ENCODE measurements around the gene CDKL4. TPM values are rescaled to one million over a fixed set of nuclear protein-coding genes. Genes with fewer than 3 reads are reported as not detected.
"Not testable (repeated sequence)": the region's sequence is repeated elsewhere in the genome, so short reads cannot be mapped to it uniquely, and the experiment has no call there.

The CDKL4 gene
- total and polyA plus RNA-seq, 12 donors, result 0.16 to 3.9 (median 1.5) TPM

DNA sequence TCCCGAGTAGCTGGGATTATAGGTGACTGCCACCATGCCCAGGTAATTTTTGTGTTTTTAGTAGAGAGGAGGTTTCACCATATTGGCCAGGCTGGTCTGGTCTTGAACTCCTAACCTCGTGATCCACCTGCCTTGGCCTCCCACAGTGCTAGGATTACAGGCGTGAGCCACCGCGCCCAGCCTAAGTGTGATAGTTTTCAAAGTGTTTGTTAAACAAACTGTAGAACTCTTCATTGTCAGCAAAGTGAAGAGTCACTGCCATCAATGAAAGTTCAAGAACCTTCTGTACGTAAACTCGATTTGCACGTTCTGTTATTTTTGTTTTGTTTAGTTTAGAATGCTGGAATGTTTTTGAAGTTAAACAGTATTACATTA, 104.9 kb downstream of the CDKL4 start:
- Histone ChIP-seq H3K4me1 (replicated peaks in 1 of 2) (peaks cover 19 to 25% of the 10 kb centered on the region in 2 donors), H3K36me3 (replicated peaks in 1 of 2) (no peaks in the 10 kb centered on the region), H3K27me3 (no peaks in the 10 kb centered on the region), H3K4me3 (no peak overlapping the region), H3K27ac (no peak overlapping the region), H3K9me3 (replicated peaks in 1 of 3) (no peaks in the 10 kb centered on the region)
- TF ChIP-seq CTCF (IDR thresholded peaks at IDR 0.05) (no peak), POLR2A (IDR thresholded peaks at IDR 0.05) (no peak)
- 89 to 94% (median 93%) methylated on average over 8 of the region's 8 CpGs for WGBS, 4 donors
- DNase-seq, result no peak
- intact Hi-C loops (cut with DNase I), result no loop called here

DNA sequence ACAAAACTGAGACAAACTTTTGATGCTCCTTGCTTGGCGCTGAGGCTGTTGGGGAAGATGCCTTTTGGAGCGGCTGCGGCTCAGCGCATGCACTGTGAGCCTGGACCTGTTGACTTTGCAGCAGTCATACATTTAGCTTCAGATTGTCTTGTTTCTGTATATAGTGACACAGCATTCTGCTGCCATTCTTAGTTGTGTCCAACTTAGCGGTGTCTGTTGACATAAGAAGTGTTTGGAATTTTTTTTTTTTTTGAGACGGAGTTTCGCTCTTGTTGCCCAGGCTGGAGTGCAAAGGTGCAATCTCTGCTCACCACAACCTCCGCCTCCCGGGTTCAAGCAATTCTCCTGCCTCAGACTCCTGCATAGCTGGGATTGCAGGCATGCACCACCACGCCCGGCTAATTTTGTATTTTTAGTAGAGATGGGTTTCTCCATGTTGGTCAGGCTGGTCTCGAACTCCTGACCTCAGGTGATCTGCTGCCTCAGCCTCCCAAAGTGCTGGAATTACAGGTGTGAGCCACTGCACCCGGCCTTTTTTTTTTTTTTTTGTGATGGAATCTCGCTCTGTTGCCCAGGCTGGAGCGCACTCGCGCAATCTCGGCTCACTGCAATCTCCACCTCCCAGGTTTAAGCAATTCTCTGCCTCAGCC, 105.5 kb downstream of the CDKL4 start:
- intact Hi-C loops (cut with DNase I); H3K36me3 ChIP-seq (replicated peaks in 1 of 2); H3K27ac ChIP-seq; H3K9me3 ChIP-seq (replicated peaks in 1 of 3); DNase-seq; H3K4me3 ChIP-seq; H3K27me3 ChIP-seq: not testable (repeated sequence)
- WGBS, 4 donors, result 92 to 96% (median 95%) methylated on average over 18 of the region's 18 CpGs
- peaks cover 19 to 25% of the 10 kb centered on the region in 2 donors for H3K4me1 ChIP-seq (replicated peaks in 1 of 2)

GRCh38 chr2:39136799-39137198, 107.0 kb downstream of the CDKL4 start:
- Histone ChIP-seq H3K4me3 (no peak overlapping the region), H3K36me3 (replicated peaks in 1 of 2) (no peaks in the 10 kb centered on the region), H3K4me1 (replicated peaks in 1 of 2) (peaks cover 15 to 23% of the 10 kb centered on the region in 2 donors), H3K27ac (no peak overlapping the region), H3K27me3 (no peaks in the 10 kb centered on the region), H3K9me3 (replicated peaks in 1 of 3) (no peaks in the 10 kb centered on the region)
- WGBS, 4 donors, result 82 to 87% (median 87%) methylated on average over 5 of the region's 5 CpGs
- TF ChIP-seq CTCF (IDR thresholded peaks at IDR 0.05) (no peak), POLR2A (IDR thresholded peaks at IDR 0.05) (no peak)
- intact Hi-C loops (cut with DNase I), result no loop called here
- DNase-seq, result no peak

- Histone ChIP-seq H3K9me3 (replicated peaks in 1 of 3) (no peaks in the 10 kb centered on the region), H3K27me3 (no peaks in the 10 kb centered on the region), H3K4me1 (replicated peaks in 1 of 2) (peaks cover 11 to 12% of the 10 kb centered on the region in 2 donors), H3K36me3 (replicated peaks in 1 of 2) (no peaks in the 10 kb centered on the region), H3K4me3 (no peak overlapping the region), H3K27ac (no peak overlapping the region)
- DNase-seq, result no peak
- intact Hi-C loops (cut with DNase I), result no loop called here
- TF ChIP-seq POLR2A (IDR thresholded peaks at IDR 0.05), result no peak
- TF ChIP-seq CTCF (IDR thresholded peaks at IDR 0.05), result no peak
- 70 to 77% (median 73%) methylated on average over 5 of the region's 5 CpGs for WGBS, 4 donors
Measured at GRCh38 chr2:39135690-39136259, 108.0 kb downstream of the CDKL4 start.
